Memory B cell (primary cell): Measurements from ENCODE around the gene PPP1R9B.

Experiments used
- ATAC-seq: fragments of 150-1000 bp; cut with Tn5 transposase; 2 replicates; pipeline ENCODE4 v1.10.0; 2021; ENCODE audit warnings: low read depth, mild to moderate bottlenecking, moderate library complexity
- DNase-seq, 2 donors: peaks; one replicate each; pipeline ENCODE4 v3.0.0; 2022; ENCODE audit warnings: low spot score in 2 of 2
- H3K27ac Mint-ChIP-seq: one replicate; pipeline ENCODE4 v1.8.0; 2022; ENCODE audit warnings: mild to moderate bottlenecking, moderate library complexity, mixed read lengths
- H3K27me3 Mint-ChIP-seq: one replicate; pipeline ENCODE4 v1.8.0; 2022; ENCODE audit warnings: mixed read lengths
- H3K36me3 Mint-ChIP-seq: one replicate; pipeline ENCODE4 v1.8.0; 2022; ENCODE audit warnings: mild to moderate bottlenecking, mixed read lengths
- H3K4me1 Mint-ChIP-seq: one replicate; pipeline ENCODE4 v1.8.0; 2022; ENCODE audit warnings: mixed read lengths
- H3K4me3 Mint-ChIP-seq: one replicate; pipeline ENCODE4 v1.8.0; 2022; ENCODE audit warnings: mild to moderate bottlenecking, moderate library complexity, mixed read lengths
- H3K9me3 Mint-ChIP-seq: one replicate; pipeline ENCODE4 v1.8.0; 2022; ENCODE audit warnings: mixed read lengths

PPP1R9B gene

GRCh38 chr17:50150354-50151040 lies at the start of gene PPP1R9B:
TSS of gene PPP1R9B (minus strand) at chr17:50150677. CDS start at chr17:50150513, 164 bp downstream.
- H3K9me3 Mint-ChIP-seq: no peaks in the 10 kb centered on the region
- H3K36me3 Mint-ChIP-seq: peaks cover 14% of the 10 kb centered on the region
- ATAC-seq (no peak), DNase-seq (no peak)
- peaks cover 31% of the 10 kb centered on the region for H3K4me1 Mint-ChIP-seq
- H3K27me3 Mint-ChIP-seq: no peaks in the 10 kb centered on the region
- H3K27ac Mint-ChIP-seq: peak within 1 kb of the TSS; percentile 92
- H3K4me3 Mint-ChIP-seq: peak within 1 kb of the TSS; percentile 97

GRCh38 chr17:50199803-50200456 lies 49.5 kb upstream of the PPP1R9B start:
- H3K9me3 Mint-ChIP-seq: no peaks in the 10 kb centered on the region
- peak; percentile 78 for ATAC-seq
- H3K27me3 Mint-ChIP-seq: peaks cover 27% of the 10 kb centered on the region
- peak overlapping the region; percentile 86 for H3K27ac Mint-ChIP-seq
- H3K4me3 Mint-ChIP-seq: peak overlapping the region; percentile 83
- no peaks in the 10 kb centered on the region for H3K36me3 Mint-ChIP-seq
- peak; percentile 54 to 62 for DNase-seq
- H3K4me1 Mint-ChIP-seq: peaks cover 7% of the 10 kb centered on the region

GRCh38 chr17:50199211-50199802 lies 48.8 kb upstream of the PPP1R9B start:
- peak in 1 of 2 donors; percentile 38 for DNase-seq
- H3K36me3 Mint-ChIP-seq: no peaks in the 10 kb centered on the region
- peaks cover 7% of the 10 kb centered on the region for H3K4me1 Mint-ChIP-seq
- no peak for ATAC-seq
- H3K9me3 Mint-ChIP-seq: no peaks in the 10 kb centered on the region
- H3K27ac Mint-ChIP-seq: no peak overlapping the region
- H3K4me3 Mint-ChIP-seq: no peak overlapping the region
- H3K27me3 Mint-ChIP-seq: peaks cover 26% of the 10 kb centered on the region

- no peaks in the 10 kb centered on the region for H3K9me3 Mint-ChIP-seq
- H3K27me3 Mint-ChIP-seq: peaks cover 28% of the 10 kb centered on the region
- no peak overlapping the region for H3K4me3 Mint-ChIP-seq
- H3K36me3 Mint-ChIP-seq: no peaks in the 10 kb centered on the region
- ATAC-seq: peak; percentile 10
- peaks cover 7% of the 10 kb centered on the region for H3K4me1 Mint-ChIP-seq
- H3K27ac Mint-ChIP-seq: peak overlapping the region; percentile 62
- peak; percentile 54 to 60 for DNase-seq
Measured at GRCh38 chr17:50198026-50198669, 47.7 kb upstream of the PPP1R9B start.

GRCh38 chr17:50196826-50197225 lies 46.3 kb upstream of the PPP1R9B start:
- Mint-ChIP-seq H3K4me3 (no peak overlapping the region), H3K27me3 (peaks cover 16% of the 10 kb centered on the region), H3K9me3 (no peaks in the 10 kb centered on the region), H3K27ac (peak overlapping the region; percentile 21), H3K36me3 (no peaks in the 10 kb centered on the region), H3K4me1 (peaks cover 7% of the 10 kb centered on the region)
- no peak for DNase-seq
- ATAC-seq: no peak

GRCh38 chr17:50196036-50196435 lies 45.6 kb upstream of the PPP1R9B start:
- ATAC-seq: no peak
- Mint-ChIP-seq H3K27me3 (peaks cover 13% of the 10 kb centered on the region), H3K4me3 (no peak overlapping the region), H3K9me3 (no peaks in the 10 kb centered on the region), H3K27ac (peak overlapping the region; percentile 55), H3K4me1 (peaks cover 5% of the 10 kb centered on the region), H3K36me3 (no peaks in the 10 kb centered on the region)
- DNase-seq: no peak

- Mint-ChIP-seq H3K27ac (peak overlapping the region; percentile 55), H3K4me3 (no peak overlapping the region), H3K9me3 (no peaks in the 10 kb centered on the region), H3K36me3 (no peaks in the 10 kb centered on the region), H3K4me1 (no peaks in the 10 kb centered on the region), H3K27me3 (peaks cover 10% of the 10 kb centered on the region)
- ATAC-seq (no peak), DNase-seq (no peak)
Measured at GRCh38 chr17:50194934-50195865, 44.7 kb upstream of the PPP1R9B start.

- DNase-seq (no peak), ATAC-seq (no peak)
- Mint-ChIP-seq H3K36me3 (no peaks in the 10 kb centered on the region), H3K27me3 (peaks cover 11% of the 10 kb centered on the region), H3K27ac (peak overlapping the region; percentile 14), H3K9me3 (no peaks in the 10 kb centered on the region), H3K4me1 (no peaks in the 10 kb centered on the region), H3K4me3 (no peak overlapping the region)
Measured at GRCh38 chr17:50194140-50194933, 43.9 kb upstream of the PPP1R9B start.

- peaks cover 7% of the 10 kb centered on the region for H3K27me3 Mint-ChIP-seq
- H3K9me3 Mint-ChIP-seq: no peaks in the 10 kb centered on the region
- ATAC-seq (peak; percentile 67), DNase-seq (no peak)
- H3K4me3 Mint-ChIP-seq: no peak overlapping the region
- H3K36me3 Mint-ChIP-seq: no peaks in the 10 kb centered on the region
- H3K4me1 Mint-ChIP-seq: no peaks in the 10 kb centered on the region
- H3K27ac Mint-ChIP-seq: no peak overlapping the region
Measured at GRCh38 chr17:50192618-50193291, 42.3 kb upstream of the PPP1R9B start.

- Mint-ChIP-seq H3K27me3 (peaks cover 6% of the 10 kb centered on the region), H3K27ac (no peak overlapping the region), H3K4me1 (no peaks in the 10 kb centered on the region), H3K36me3 (no peaks in the 10 kb centered on the region), H3K9me3 (no peaks in the 10 kb centered on the region), H3K4me3 (no peak overlapping the region)
- DNase-seq (no peak), ATAC-seq (no peak)
Measured at GRCh38 chr17:50192144-50192617, 41.7 kb upstream of the PPP1R9B start.

GRCh38 chr17:50191359-50192143 lies 41.1 kb upstream of the PPP1R9B start:
- Mint-ChIP-seq H3K27ac (no peak overlapping the region), H3K4me3 (no peak overlapping the region), H3K27me3 (peaks cover 6% of the 10 kb centered on the region), H3K9me3 (no peaks in the 10 kb centered on the region), H3K36me3 (no peaks in the 10 kb centered on the region), H3K4me1 (no peaks in the 10 kb centered on the region)
- ATAC-seq (no peak), DNase-seq (no peak)
